ENCODE measurements around the gene SH2D3A. TPM values are rescaled to one million over a fixed set of nuclear protein-coding genes. Genes with fewer than 3 reads are reported as not detected.

The SH2D3A gene
- total and polyA plus RNA-seq, 2 of the 4 experiments (the other 2 are of a cell fraction): under 0.01 to 0.09 TPM

DNA sequence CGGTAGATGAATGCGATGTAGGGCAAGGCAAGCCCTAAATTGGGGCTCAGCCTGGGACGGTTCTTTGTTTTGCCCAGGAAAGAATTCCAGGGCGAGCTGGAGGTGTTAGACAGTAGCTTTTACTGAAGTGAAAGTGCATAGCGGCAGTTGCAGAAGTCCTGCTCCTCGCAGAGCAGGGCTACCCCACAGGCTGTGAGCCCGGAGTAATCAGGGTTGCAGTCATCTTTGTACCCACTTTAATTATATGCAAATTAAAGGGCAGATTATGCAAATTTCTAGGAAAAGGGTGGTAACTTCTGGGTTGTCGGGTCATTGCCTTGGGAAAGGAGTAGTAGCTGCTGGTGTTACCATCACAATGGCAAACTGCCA, 35.8 kb upstream of the SH2D3A start:
- no peaks in the 10 kb centered on the region for H3K4me1 ChIP-seq (ENCODE audit: control insufficient read depth, insufficient read depth, low read length)
- no peak overlapping the region for H3K4me3 ChIP-seq (ENCODE audit: insufficient read depth, low read depth, low read length)
- CTCF ChIA-PET: no interaction called here
- no peak overlapping the region for H2AFZ ChIP-seq (replicated peaks; ENCODE audit: low read length, poor library complexity)
- DNase-seq: no peak
- no peak overlapping the region for H3K27ac ChIP-seq (ENCODE audit: insufficient read depth, low read length)
- no peaks in the 10 kb centered on the region for H3K27me3 ChIP-seq (ENCODE audit: control insufficient read depth, insufficient read depth, low read length)
- H2BK120ac ChIP-seq (ENCODE audit: low read depth, low read length): no peak overlapping the region
- H4K91ac ChIP-seq (ENCODE audit: insufficient read depth, low read depth, low read length): no peak overlapping the region
- H4K20me1 ChIP-seq (ENCODE audit: insufficient read depth, low read length): no peaks in the 10 kb centered on the region
- no peak overlapping the region for H4K5ac ChIP-seq (ENCODE audit: low read depth, low read length)
- H3K9me3 ChIP-seq (ENCODE audit: control insufficient read depth, insufficient read depth, low read length): peaks cover 3% of the 10 kb centered on the region; the same call in 1 of the 2 replicates
- TF ChIP-seq FOS (IDR thresholded peaks at IDR 0.05; ENCODE audit: low read depth, low read length) (no peak), RAD21 (IDR thresholded peaks at IDR 0.05; ENCODE audit: low read length) (no peak), MAZ (IDR thresholded peaks at IDR 0.05; ENCODE audit: borderline replicate concordance, low read depth, low read length) (no peak), MAFK (IDR thresholded peaks at IDR 0.05; ENCODE audit: low read depth, low read length) (no peak), BHLHE40 (IDR thresholded peaks at IDR 0.05; ENCODE audit: low read depth, low read length) (no peak), SMC3 (IDR thresholded peaks at IDR 0.05; ENCODE audit: low read depth, low read length) (no peak), POLR2A (IDR thresholded peaks at IDR 0.05; ENCODE audit: low read depth, low read length) (no peak), MXI1 (IDR thresholded peaks at IDR 0.05; ENCODE audit: borderline replicate concordance, low read depth, low read length) (no peak), RCOR1 (IDR thresholded peaks at IDR 0.05; ENCODE audit: insufficient replicate concordance, low read length) (no peak), NFE2L2 (IDR thresholded peaks at IDR 0.05; ENCODE audit: low read depth, low read length) (no peak), RFX5 (IDR thresholded peaks at IDR 0.05; ENCODE audit: low read depth, low read length) (no peak)
- TF ChIP-seq, protein P1, sequence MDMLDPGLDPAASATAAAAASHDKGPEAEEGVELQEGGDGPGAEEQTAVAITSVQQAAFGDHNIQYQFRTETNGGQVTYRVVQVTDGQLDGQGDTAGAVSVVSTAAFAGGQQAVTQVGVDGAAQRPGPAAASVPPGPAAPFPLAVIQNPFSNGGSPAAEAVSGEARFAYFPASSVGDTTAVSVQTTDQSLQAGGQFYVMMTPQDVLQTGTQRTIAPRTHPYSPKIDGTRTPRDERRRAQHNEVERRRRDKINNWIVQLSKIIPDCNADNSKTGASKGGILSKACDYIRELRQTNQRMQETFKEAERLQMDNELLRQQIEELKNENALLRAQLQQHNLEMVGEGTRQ (IDR thresholded peaks at IDR 0.05; ENCODE audit: low read depth, low read length): no peak
- TF ChIP-seq, protein P2, sequence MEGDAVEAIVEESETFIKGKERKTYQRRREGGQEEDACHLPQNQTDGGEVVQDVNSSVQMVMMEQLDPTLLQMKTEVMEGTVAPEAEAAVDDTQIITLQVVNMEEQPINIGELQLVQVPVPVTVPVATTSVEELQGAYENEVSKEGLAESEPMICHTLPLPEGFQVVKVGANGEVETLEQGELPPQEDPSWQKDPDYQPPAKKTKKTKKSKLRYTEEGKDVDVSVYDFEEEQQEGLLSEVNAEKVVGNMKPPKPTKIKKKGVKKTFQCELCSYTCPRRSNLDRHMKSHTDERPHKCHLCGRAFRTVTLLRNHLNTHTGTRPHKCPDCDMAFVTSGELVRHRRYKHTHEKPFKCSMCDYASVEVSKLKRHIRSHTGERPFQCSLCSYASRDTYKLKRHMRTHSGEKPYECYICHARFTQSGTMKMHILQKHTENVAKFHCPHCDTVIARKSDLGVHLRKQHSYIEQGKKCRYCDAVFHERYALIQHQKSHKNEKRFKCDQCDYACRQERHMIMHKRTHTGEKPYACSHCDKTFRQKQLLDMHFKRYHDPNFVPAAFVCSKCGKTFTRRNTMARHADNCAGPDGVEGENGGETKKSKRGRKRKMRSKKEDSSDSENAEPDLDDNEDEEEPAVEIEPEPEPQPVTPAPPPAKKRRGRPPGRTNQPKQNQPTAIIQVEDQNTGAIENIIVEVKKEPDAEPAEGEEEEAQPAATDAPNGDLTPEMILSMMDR (conservative IDR thresholded peaks at IDR 0.05; ENCODE audit: low read depth, low read length): no peak
- TF ChIP-seq, protein P3, sequence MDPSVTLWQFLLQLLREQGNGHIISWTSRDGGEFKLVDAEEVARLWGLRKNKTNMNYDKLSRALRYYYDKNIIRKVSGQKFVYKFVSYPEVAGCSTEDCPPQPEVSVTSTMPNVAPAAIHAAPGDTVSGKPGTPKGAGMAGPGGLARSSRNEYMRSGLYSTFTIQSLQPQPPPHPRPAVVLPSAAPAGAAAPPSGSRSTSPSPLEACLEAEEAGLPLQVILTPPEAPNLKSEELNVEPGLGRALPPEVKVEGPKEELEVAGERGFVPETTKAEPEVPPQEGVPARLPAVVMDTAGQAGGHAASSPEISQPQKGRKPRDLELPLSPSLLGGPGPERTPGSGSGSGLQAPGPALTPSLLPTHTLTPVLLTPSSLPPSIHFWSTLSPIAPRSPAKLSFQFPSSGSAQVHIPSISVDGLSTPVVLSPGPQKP (IDR thresholded peaks at IDR 0.05; ENCODE audit: borderline replicate concordance, low read depth, low read length): no peak
- H2BK15ac ChIP-seq (ENCODE audit: low read depth, low read length): no peak overlapping the region
- POLR2A ChIA-PET (ENCODE audit: unreplicated experiment): no interaction called here
- no peak overlapping the region for H3K9ac ChIP-seq (ENCODE audit: low read depth, low read length)
- H4K8ac ChIP-seq (ENCODE audit: low read depth in 2 of 2, low read length in 2 of 2): no peak overlapping the region
- no peak overlapping the region for H3K14ac ChIP-seq (replicated peaks; ENCODE audit: low read depth, low read length)
- no peak overlapping the region for H3K4ac ChIP-seq (ENCODE audit: low read depth, low read length)
- no peak overlapping the region for H3K56ac ChIP-seq (ENCODE audit: extremely low read depth, insufficient read depth, low read length)
- no peak overlapping the region for H2AK5ac ChIP-seq (ENCODE audit: low read depth, low read length)
- intact Hi-C loops (cut with micrococcal nuclease): no loop called here
- dilution Hi-C loops (cut with HindIII; ENCODE audit: low sequenced_read_pairs, unreplicated experiment): no loop called here
- no peak overlapping the region for H2AK9ac ChIP-seq (replicated peaks; ENCODE audit: low read depth, low read length, poor library complexity)
- H3K4me2 ChIP-seq (ENCODE audit: low read depth, low read length): no peak overlapping the region
- no peaks in the 10 kb centered on the region for H3K9me1 ChIP-seq (ENCODE audit: insufficient read depth, low read length)
- H3K36me3 ChIP-seq (ENCODE audit: control insufficient read depth, insufficient read depth, low read length): no peaks in the 10 kb centered on the region
- no peak overlapping the region for H2BK5ac ChIP-seq (ENCODE audit: low read depth, low read length, poor library complexity, severe bottlenecking)
- no peak for ATAC-seq (ENCODE audit: low read depth)
- BruUV-seq (replicated peaks): no TSS peak
- H2BK20ac ChIP-seq (ENCODE audit: low read depth, low read length): no peak overlapping the region
- no peak overlapping the region for H3K18ac ChIP-seq (ENCODE audit: low read depth, low read length)
- no CpG with 5 or more reads among the region's 8 CpGs for WGBS, 2 experiments (ENCODE audit: extremely low coverage in 2 of 2, insufficient read length in 1 of 2)
- no peaks in the 10 kb centered on the region for H3K79me1 ChIP-seq (ENCODE audit: low read depth in 1 of 2, low read length in 2 of 2)
- in situ Hi-C loops (cut with MboI; ENCODE audit: low sequenced_read_pairs): no loop called here
- H3K23ac ChIP-seq (ENCODE audit: low read depth, low read length): no peak overlapping the region

Data from IMR-90 (cell line).